ENCODE results near the gene INPPL1.
"Not testable (repeated sequence)": the region's sequence is repeated elsewhere in the genome, so short reads cannot be mapped to it uniquely, and the experiment has no call there.

The INPPL1 gene

GRCh38 chr11:72191961-72192381 lies 32.6 kb upstream of the INPPL1 start, which contains the start of gene FOLR1:
TSS of gene FOLR1 (plus strand) at chr11:72192140. CDS start at chr11:72192174, 34 bp downstream.
- Histone ChIP-seq H3K36me3 (ENCODE audit: control insufficient read depth, low read depth, low read length) (no peaks in the 10 kb centered on the region), H3K27me3 (ENCODE audit: control insufficient read depth, insufficient read depth, low read length) (no peaks in the 10 kb centered on the region), H3K9me3 (ENCODE audit: control insufficient read depth, low read depth, low read length) (no peaks in the 10 kb centered on the region), H3K4me1 (ENCODE audit: control insufficient read depth, low read depth, low read length) (peaks cover 5% of the 10 kb centered on the region), H3K27ac (ENCODE audit: low read length) (no peak within 1 kb of the TSS), H3K4me3 (ENCODE audit: low read length) (no peak within 1 kb of the TSS), H3K9ac (ENCODE audit: low read length) (no peak within 1 kb of the TSS)

GRCh38 chr11:72195518-72196270 lies 28.9 kb upstream of the INPPL1 start:
- no peak overlapping the region for H3K27ac ChIP-seq (ENCODE audit: low read length)
- no peaks in the 10 kb centered on the region for H3K9me3 ChIP-seq (ENCODE audit: control insufficient read depth, low read depth, low read length)
- H3K9ac ChIP-seq (ENCODE audit: low read length): no peak overlapping the region
- no peaks in the 10 kb centered on the region for H3K27me3 ChIP-seq (ENCODE audit: control insufficient read depth, insufficient read depth, low read length)
- H3K4me1 ChIP-seq (ENCODE audit: control insufficient read depth, low read depth, low read length): peaks cover 5% of the 10 kb centered on the region
- no peak overlapping the region for H3K4me3 ChIP-seq (ENCODE audit: low read length)
- H3K36me3 ChIP-seq (ENCODE audit: control insufficient read depth, low read depth, low read length): no peaks in the 10 kb centered on the region

- H3K4me1 ChIP-seq (ENCODE audit: control insufficient read depth, low read depth, low read length); H3K27me3 ChIP-seq (ENCODE audit: control insufficient read depth, insufficient read depth, low read length); H3K27ac ChIP-seq (ENCODE audit: low read length); H3K4me3 ChIP-seq (ENCODE audit: low read length); H3K36me3 ChIP-seq (ENCODE audit: control insufficient read depth, low read depth, low read length); H3K9me3 ChIP-seq (ENCODE audit: control insufficient read depth, low read depth, low read length); H3K9ac ChIP-seq (ENCODE audit: low read length): not testable (repeated sequence)
Observed at GRCh38 chr11:72201445-72201844, 23.1 kb upstream of the INPPL1 start.

- H3K4me1 ChIP-seq (ENCODE audit: control insufficient read depth, low read depth, low read length): no peaks in the 10 kb centered on the region
- H3K36me3 ChIP-seq (ENCODE audit: control insufficient read depth, low read depth, low read length): no peaks in the 10 kb centered on the region
- H3K4me3 ChIP-seq (ENCODE audit: low read length): no peak overlapping the region
- no peak overlapping the region for H3K27ac ChIP-seq (ENCODE audit: low read length)
- no peaks in the 10 kb centered on the region for H3K9me3 ChIP-seq (ENCODE audit: control insufficient read depth, low read depth, low read length)
- H3K9ac ChIP-seq (ENCODE audit: low read length): no peak overlapping the region
- no peaks in the 10 kb centered on the region for H3K27me3 ChIP-seq (ENCODE audit: control insufficient read depth, insufficient read depth, low read length)
Observed at GRCh38 chr11:72202571-72202970, 22.0 kb upstream of the INPPL1 start.

- Histone ChIP-seq H3K9ac (ENCODE audit: low read length) (no peak overlapping the region), H3K36me3 (ENCODE audit: control insufficient read depth, low read depth, low read length) (no peaks in the 10 kb centered on the region), H3K27me3 (ENCODE audit: control insufficient read depth, insufficient read depth, low read length) (no peaks in the 10 kb centered on the region), H3K4me3 (ENCODE audit: low read length) (no peak overlapping the region), H3K4me1 (ENCODE audit: control insufficient read depth, low read depth, low read length) (no peaks in the 10 kb centered on the region), H3K9me3 (ENCODE audit: control insufficient read depth, low read depth, low read length) (no peaks in the 10 kb centered on the region), H3K27ac (ENCODE audit: low read length) (no peak overlapping the region)
Observed at GRCh38 chr11:72203163-72203562, 21.4 kb upstream of the INPPL1 start.

- Histone ChIP-seq H3K9me3 (ENCODE audit: control insufficient read depth, low read depth, low read length) (no peaks in the 10 kb centered on the region), H3K4me1 (ENCODE audit: control insufficient read depth, low read depth, low read length) (no peaks in the 10 kb centered on the region), H3K9ac (ENCODE audit: low read length) (no peak overlapping the region), H3K27ac (ENCODE audit: low read length) (no peak overlapping the region), H3K27me3 (ENCODE audit: control insufficient read depth, insufficient read depth, low read length) (no peaks in the 10 kb centered on the region), H3K4me3 (ENCODE audit: low read length) (no peak overlapping the region), H3K36me3 (ENCODE audit: control insufficient read depth, low read depth, low read length) (no peaks in the 10 kb centered on the region)
Observed at GRCh38 chr11:72204886-72205285, 19.7 kb upstream of the INPPL1 start.

GRCh38 chr11:72206794-72207193 lies 17.8 kb upstream of the INPPL1 start:
- H3K27me3 ChIP-seq (ENCODE audit: control insufficient read depth, insufficient read depth, low read length); H3K9ac ChIP-seq (ENCODE audit: low read length); H3K27ac ChIP-seq (ENCODE audit: low read length); H3K9me3 ChIP-seq (ENCODE audit: control insufficient read depth, low read depth, low read length); H3K4me1 ChIP-seq (ENCODE audit: control insufficient read depth, low read depth, low read length); H3K4me3 ChIP-seq (ENCODE audit: low read length); H3K36me3 ChIP-seq (ENCODE audit: control insufficient read depth, low read depth, low read length): not testable (repeated sequence)

- Histone ChIP-seq H3K4me3 (ENCODE audit: low read length) (no peak overlapping the region), H3K36me3 (ENCODE audit: control insufficient read depth, low read depth, low read length) (no peaks in the 10 kb centered on the region), H3K9ac (ENCODE audit: low read length) (no peak overlapping the region), H3K27ac (ENCODE audit: low read length) (no peak overlapping the region), H3K27me3 (ENCODE audit: control insufficient read depth, insufficient read depth, low read length) (no peaks in the 10 kb centered on the region), H3K9me3 (ENCODE audit: control insufficient read depth, low read depth, low read length) (no peaks in the 10 kb centered on the region), H3K4me1 (ENCODE audit: control insufficient read depth, low read depth, low read length) (no peaks in the 10 kb centered on the region)
Observed at GRCh38 chr11:72208281-72208680, 16.3 kb upstream of the INPPL1 start.

GRCh38 chr11:72209101-72209500 lies 15.5 kb upstream of the INPPL1 start:
- H3K9ac ChIP-seq (ENCODE audit: low read length): no peak overlapping the region
- no peaks in the 10 kb centered on the region for H3K4me1 ChIP-seq (ENCODE audit: control insufficient read depth, low read depth, low read length)
- no peaks in the 10 kb centered on the region for H3K36me3 ChIP-seq (ENCODE audit: control insufficient read depth, low read depth, low read length)
- H3K4me3 ChIP-seq (ENCODE audit: low read length): no peak overlapping the region
- no peak overlapping the region for H3K27ac ChIP-seq (ENCODE audit: low read length)
- H3K9me3 ChIP-seq (ENCODE audit: control insufficient read depth, low read depth, low read length): no peaks in the 10 kb centered on the region
- no peaks in the 10 kb centered on the region for H3K27me3 ChIP-seq (ENCODE audit: control insufficient read depth, insufficient read depth, low read length)

GRCh38 chr11:72216638-72217037 lies 7.9 kb upstream of the INPPL1 start, which contains the start of gene FOLR2:
TSS of gene FOLR2 (plus strand) at chr11:72216794. CDS start at chr11:72218585, 1,791 bp downstream.
- Histone ChIP-seq H3K9me3 (ENCODE audit: control insufficient read depth, low read depth, low read length) (no peaks in the 10 kb centered on the region), H3K4me3 (ENCODE audit: low read length) (no peak within 1 kb of the TSS), H3K27me3 (ENCODE audit: control insufficient read depth, insufficient read depth, low read length) (no peaks in the 10 kb centered on the region), H3K27ac (ENCODE audit: low read length) (no peak within 1 kb of the TSS), H3K9ac (ENCODE audit: low read length) (no peak within 1 kb of the TSS), H3K36me3 (ENCODE audit: control insufficient read depth, low read depth, low read length) (no peaks in the 10 kb centered on the region), H3K4me1 (ENCODE audit: control insufficient read depth, low read depth, low read length) (no peaks in the 10 kb centered on the region)

- Histone ChIP-seq H3K9me3 (ENCODE audit: control insufficient read depth, low read depth, low read length) (no peaks in the 10 kb centered on the region), H3K36me3 (ENCODE audit: control insufficient read depth, low read depth, low read length) (no peaks in the 10 kb centered on the region), H3K4me3 (ENCODE audit: low read length) (no peak overlapping the region), H3K9ac (ENCODE audit: low read length) (no peak overlapping the region), H3K27ac (ENCODE audit: low read length) (no peak overlapping the region), H3K4me1 (ENCODE audit: control insufficient read depth, low read depth, low read length) (peaks cover 11% of the 10 kb centered on the region), H3K27me3 (ENCODE audit: control insufficient read depth, insufficient read depth, low read length) (no peaks in the 10 kb centered on the region)
Observed at GRCh38 chr11:72217841-72218240, 6.7 kb upstream of the INPPL1 start.

- Histone ChIP-seq H3K9ac (ENCODE audit: low read length) (no peak overlapping the region), H3K4me1 (ENCODE audit: control insufficient read depth, low read depth, low read length) (peaks cover 12% of the 10 kb centered on the region), H3K4me3 (ENCODE audit: low read length) (no peak overlapping the region), H3K9me3 (ENCODE audit: control insufficient read depth, low read depth, low read length) (no peaks in the 10 kb centered on the region), H3K27me3 (ENCODE audit: control insufficient read depth, insufficient read depth, low read length) (no peaks in the 10 kb centered on the region), H3K36me3 (ENCODE audit: control insufficient read depth, low read depth, low read length) (no peaks in the 10 kb centered on the region), H3K27ac (ENCODE audit: low read length) (no peak overlapping the region)
Observed at GRCh38 chr11:72218251-72218745, 6.3 kb upstream of the INPPL1 start.
